K562 (cell line): ENCODE data around the gene GPR108. TPM values are rescaled to one million over a fixed set of nuclear protein-coding genes. Genes with fewer than 3 reads are reported as not detected.

Experiments
- ATAC-seq: fragments of 200-7000 bp; cut with Tn5 transposase; 3 replicates; pipeline ENCODE4 v1.9.1; 2020; ENCODE audit warnings: moderate library complexity
- BruUV-seq: library from RNA; stranded (reverse); fragments of 400-500 nt; replicated peaks from 2 replicates; lab custom pipeline; 2021; lab: Mats Ljungman, UMichigan
- CTCF ChIA-PET: fragments of 300-600 bp; formaldehyde crosslinking; extraction: SDS; loops from one replicate; lab custom pipeline; 2021; ENCODE audit warnings: low intra/inter-chr PET ratio; lab: Yijun Ruan, JAX
- POLR2A ChIA-PET: fragments of 300-600, 350-650 bp; sonication (Branson Sonifier 250); formaldehyde crosslinking; extraction: SDS; loops from one replicate; lab custom pipeline; 2021; ENCODE audit warnings: antibody characterized with exemption, inconsistent platforms; lab: Yijun Ruan, JAX
- DNase-seq, 4 experiments: peaks; one replicate each; pipeline versions ENCODE4 v3.0.0 to v3.0.0-alpha.2; 2011 to 2018; ENCODE audit warnings: low spot score in 3 of 4, mixed read lengths in 3 of 4; ENCODE audit errors: extremely low read depth in 1 of 4
- FAIRE-seq: peaks from 2 replicates; lab custom pipeline; 2011; peaks lifted over from hg19 to GRCh38; lab: Jason Lieb, UNC
- H2AFZ ChIP-seq: 2 replicates; pipeline ENCODE4 v1.6.0; 2011; ENCODE audit warnings: low read depth, low read length, control low read depth, inconsistent platforms
- H3K27ac ChIP-seq: fragments of 200-600 bp; 3 replicates; pipeline ENCODE4 v1.8.0; 2011; ENCODE audit warnings: low read depth, mild to moderate bottlenecking, control low read depth, inconsistent platforms, low read length, moderate library complexity, mixed read lengths; ENCODE audit errors: extremely low read depth
- H3K27me3 ChIP-seq, 2 experiments: fragments of 300-600 bp in 1 of 2; 2 replicates in 1 of 2; 3 replicates in 1 of 2; pipeline versions ENCODE4 v1.6.0 to v1.8.0; 2011; ENCODE audit warnings: inconsistent platforms in 2 of 2, low read length in 2 of 2, mild to moderate bottlenecking in 1 of 2, mixed read lengths in 1 of 2, moderate library complexity in 1 of 2; ENCODE audit not compliant: control insufficient read depth in 2 of 2, insufficient read depth in 2 of 2
- H3K36me3 ChIP-seq: fragments of 300-600 bp; 3 replicates; pipeline ENCODE4 v1.8.0; 2011; ENCODE audit warnings: mild to moderate bottlenecking, low read length, inconsistent platforms; ENCODE audit not compliant: control insufficient read depth, insufficient read depth
- H3K4me1 ChIP-seq, 2 experiments: fragments of 200-600 bp in 1 of 2; replicated peaks in 1 of 2; 2 replicates in 1 of 2; 3 replicates in 1 of 2; pipeline versions ENCODE4 v1.5.1 to v1.8.0; 2011; ENCODE audit warnings: inconsistent platforms in 2 of 2, low read length in 2 of 2, mild to moderate bottlenecking in 1 of 2, mixed read lengths in 1 of 2, moderate library complexity in 1 of 2; ENCODE audit not compliant: control insufficient read depth in 2 of 2, insufficient read depth in 2 of 2
- H3K4me2 ChIP-seq: 2 replicates; pipeline ENCODE4 v1.6.1; 2011; ENCODE audit warnings: low read length, control low read depth, inconsistent platforms, mixed read lengths; ENCODE audit not compliant: insufficient read depth
- H3K4me3 ChIP-seq: fragments of 200-600 bp; sonication (generic), shearing (Covaris generic); 2 replicates; pipeline ENCODE4 v1.5.1; 2016; ENCODE audit warnings: control low read depth, inconsistent platforms
- H3K79me2 ChIP-seq: fragments of 200-600 bp; 3 replicates; pipeline ENCODE4 v1.8.0; 2011; ENCODE audit warnings: low read length, inconsistent platforms; ENCODE audit not compliant: control insufficient read depth, insufficient read depth
- H3K9ac ChIP-seq, 2 experiments: 2 replicates each; pipeline versions ENCODE4 v1.6.0 to v1.6.1; 2011; ENCODE audit warnings: low read depth in 2 of 2, low read length in 2 of 2, control low read depth in 1 of 2, inconsistent platforms in 1 of 2, mild to moderate bottlenecking in 1 of 2, mixed read lengths in 1 of 2; ENCODE audit not compliant: insufficient read depth in 1 of 2
- H3K9me1 ChIP-seq: one replicate; pipeline ENCODE4 v1.6.0; 2011; ENCODE audit warnings: inconsistent platforms, mild to moderate bottlenecking, low read length, moderate library complexity; ENCODE audit not compliant: control insufficient read depth, insufficient read depth
- H3K9me3 ChIP-seq: replicated peaks from 2 replicates; pipeline ENCODE4 v1.5.1; 2011; ENCODE audit warnings: low read depth, low read length, inconsistent platforms; ENCODE audit not compliant: control insufficient read depth, insufficient read depth
- H4K20me1 ChIP-seq: replicated peaks from 2 replicates; pipeline ENCODE4 v1.6.1; 2011; ENCODE audit warnings: low read length, inconsistent platforms, mixed read lengths; ENCODE audit not compliant: control insufficient read depth, insufficient read depth
- DLX4 ChIP-seq: fragments of 250-450 bp; sonication (Bioruptor Pico); IDR thresholded peaks from 2 replicates; pipeline ENCODE4 v1.6.1; 2021; ENCODE audit warnings: mild to moderate bottlenecking
- ETS2 ChIP-seq: IDR thresholded peaks from 2 replicates; pipeline ENCODE4 v1.6.1; 2016; ENCODE audit warnings: borderline replicate concordance, missing genetic modification characterization, mild to moderate bottlenecking, moderate library complexity, missing compliant biosample characterization; ENCODE audit not compliant: poor library complexity, severe bottlenecking
- GTF2A2 ChIP-seq: IDR thresholded peaks from 2 replicates; pipeline ENCODE4 v1.6.1; 2016; ENCODE audit warnings: mild to moderate bottlenecking, missing genetic modification characterization, missing compliant biosample characterization
- HIVEP1 ChIP-seq: fragments of 250-450 bp; sonication (Bioruptor Pico); IDR thresholded peaks from 2 replicates; pipeline ENCODE4 v1.4.0; 2020; ENCODE audit warnings: mild to moderate bottlenecking
- RFX5 ChIP-seq: IDR thresholded peaks from 2 replicates; pipeline ENCODE4 v1.6.1; 2011; ENCODE audit warnings: low read depth, mild to moderate bottlenecking, improper control_type of control experiment, low read length
- SIN3A ChIP-seq, 2 experiments: fragments of 150-350 bp in 1 of 2; IDR thresholded peaks; 2 replicates each; pipeline ENCODE4 v1.6.1; 2011 to 2016; ENCODE audit warnings: borderline replicate concordance in 2 of 2, low read depth in 2 of 2, low read length in 2 of 2, mild to moderate bottlenecking in 2 of 2, moderate library complexity in 2 of 2; ENCODE audit not compliant: control insufficient read depth in 1 of 2
- TOE1 ChIP-seq, 2 experiments: fragments of 450-650 bp in 1 of 2; sonication (generic) in 1 of 2; formaldehyde crosslinking in 1 of 2; IDR thresholded peaks; 2 replicates each; pipeline versions ENCODE4 v1.7.1 to v1.8.0; 2016 to 2022; ENCODE audit warnings: borderline replicate concordance in 2 of 2, mild to moderate bottlenecking in 2 of 2, antibody characterized with exemption in 1 of 2, inconsistent platforms in 1 of 2, low read depth in 1 of 2, missing genetic modification reagents in 1 of 2, moderate library complexity in 1 of 2
- YBX1 ChIP-seq: fragments of 450-650 bp; IDR thresholded peaks from 2 replicates; pipeline ENCODE4 v1.7.1; 2016; ENCODE audit warnings: mild to moderate bottlenecking
- ZNF140 ChIP-seq: fragments of 250-450 bp; sonication (Bioruptor Pico); IDR thresholded peaks from 2 replicates; pipeline ENCODE4 v1.8.0; 2021; ENCODE audit warnings: moderate library complexity, mild to moderate bottlenecking, inconsistent platforms
- ZNF146 ChIP-seq: IDR thresholded peaks from one replicate; pipeline ENCODE4 v1.6.1; 2018; ENCODE audit warnings: missing compliant biosample characterization; ENCODE audit not compliant: unreplicated experiment
- ZNF589 ChIP-seq: fragments of 200-800 bp; sonication (Bioruptor generic); IDR thresholded peaks from 2 replicates; pipeline ENCODE4 v1.6.1; 2016; ENCODE audit warnings: low read depth, missing genetic modification characterization, missing compliant biosample characterization
- WGBS: fragments of 100-300 bp; shearing (Covaris generic); methylation state at CpG from one replicate; pipeline ENCODE4 v1.1.6; 2016; ENCODE audit warnings: low coverage, mixed read lengths; ENCODE audit not compliant: insufficient coverage; ENCODE audit errors: missing lambda C conversion rate; 5-methylcytosine and 5-hydroxymethylcytosine counted together
- in situ Hi-C: fragments of 300-500 bp; cut with MboI; formaldehyde crosslinking; loops from 4 replicates; pipeline ENCODE4 v1.15.0; 2018; ENCODE audit warnings: inconsistent platforms, mixed read lengths
- intact Hi-C: fragments of 100-400 bp; cut with micrococcal nuclease; formaldehyde crosslinking; loops from 2 replicates; pipeline ENCODE4 v1.14.2; 2022
- polyA plus RNA-seq, 8 experiments: library from polyadenylated mRNA; depleted of rRNA in 4 of 8; stranded (reverse) in 5 of 8; unstranded in 3 of 8; fragments of >200 nt; fragmentation: Nextera tagmentation in 2 of 8; fragmentation: Illumina TruSeq in 1 of 8; extraction: Ambion mirVana in 2 of 8; extraction: Trizol in 1 of 8; gene quantifications; 2 replicates each; pipeline versions ENCODE4 v1.2.1 to v1.2.3, GENCODE V29; 2011 to 2014; ENCODE audit warnings: inconsistent platforms in 1 of 8, missing spikeins in 1 of 8
- total RNA-seq, 7 experiments: library from RNA; depleted of rRNA in 6 of 7; stranded (reverse); fragments of >200 nt in 6 of 7; fragmentation: Illumina TruSeq in 2 of 7; extraction: Trizol in 2 of 7; gene quantifications; 2 replicates each; pipeline versions ENCODE4 v1.2.1 to v1.2.3, GENCODE V29; 2011 to 2021; ENCODE audit warnings: low replicate concordance in 1 of 7

GPR108 gene
- total and polyA plus RNA-seq, 9 of the 15 experiments (the other 6 are each of a cell fraction or from before 2014, with no cell fraction given) = 2.4 to 33.2 (median 24.4) TPM

DNA sequence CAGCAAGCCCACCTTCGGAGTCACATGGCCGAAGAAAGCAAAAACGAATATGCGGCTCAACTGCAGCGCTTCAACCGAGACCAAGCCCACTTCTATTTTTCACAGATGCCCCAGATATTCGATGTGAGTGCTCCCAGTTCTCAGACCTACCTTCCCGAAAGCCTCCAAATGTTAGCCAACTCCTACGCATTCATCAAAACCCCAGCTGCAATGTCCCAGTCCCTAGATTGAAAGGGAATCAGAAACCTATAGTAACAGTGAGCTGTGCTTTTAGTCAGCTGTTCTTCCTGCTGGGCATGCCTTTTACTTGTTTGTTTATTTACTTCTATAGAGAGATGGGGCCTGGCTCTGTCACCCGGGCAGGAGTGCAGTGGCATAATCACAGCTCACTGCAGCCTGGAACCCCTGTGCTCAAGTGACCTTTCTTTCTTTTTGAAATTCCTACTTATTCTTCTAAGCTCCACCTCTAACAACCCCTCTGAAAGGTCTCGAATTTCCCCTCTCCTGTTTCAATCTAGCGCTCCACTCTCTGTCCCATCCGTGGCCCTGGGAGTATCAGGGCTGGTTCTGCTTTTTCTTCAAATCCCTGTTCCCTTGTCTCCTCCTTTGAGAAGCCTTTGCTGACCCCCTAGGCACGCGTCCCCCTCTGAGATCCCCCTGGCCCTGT, 6.5 kb upstream of the GPR108 start:
- TF ChIP-seq DLX4 (CRISPR knock-in tag) = no peak
- no peak for TF ChIP-seq SIN3A (IDR thresholded peaks at IDR 0.05; ENCODE audit: borderline replicate concordance in 2 of 2, control insufficient read depth in 1 of 2, low read depth in 2 of 2, low read length in 2 of 2)
- no peak for TF ChIP-seq YBX1
- TF ChIP-seq ETS2 (tag) = no peak
- no peak for TF ChIP-seq GTF2A2
- TF ChIP-seq RFX5 = no peak
- TF ChIP-seq ZNF589 = no peak
- TF ChIP-seq ZNF146 (CRISPR knock-in tag) = no peak
- TF ChIP-seq TOE1 (IDR thresholded peaks at IDR 0.05; ENCODE audit: borderline replicate concordance) = no peak
- no peak for TF ChIP-seq TOE1 (CRISPR knock-in tag; IDR thresholded peaks at IDR 0.05; ENCODE audit: borderline replicate concordance, low read depth)
- TF ChIP-seq HIVEP1 (CRISPR knock-in tag) = no peak
- no peak for TF ChIP-seq ZNF140 (CRISPR knock-in tag)
- intact Hi-C loops (no loop called here), in situ Hi-C loops (no loop called here)
- Histone ChIP-seq H3K9ac (0 out of 4 replicates have a peak overlapping the region, but pooled peaks of 1 of the 2 experiments have one; percentile 75), H3K27ac (no peak overlapping the region), H3K9me1 (no peaks in the 10 kb centered on the region), H3K79me2 (peaks cover 25% of the 10 kb centered on the region), H3K4me3 (no peak overlapping the region), H3K36me3 (peaks cover 76% of the 10 kb centered on the region; the same call in 2 of the 3 replicates), H3K4me2 (no peak overlapping the region), H3K9me3 (no peaks in the 10 kb centered on the region), H3K27me3 (no peaks in the 10 kb centered on the region), H2AFZ (no peak overlapping the region), H4K20me1 (no peaks in the 10 kb centered on the region; the same call in 1 of the 2 replicates), H3K4me1 (peaks cover 10 to 46% of the 10 kb centered on the region in 2 experiments)
- WGBS = 89% methylated on average over 13 of the region's 15 CpGs
- ChIA-PET CTCF (no interaction called here), POLR2A (interaction anchor here (0.7 to 1.9 kb wide), 3 partner anchors 10 to 119 kb away, joined by 3 to 11 read pairs (median 3); no protein-coding TSS in a partner anchor)
- no TSS peak for BruUV-seq
- FAIRE-seq (no peak), DNase-seq (no peak), ATAC-seq (no peak)
